ENCODE data around the gene CARS2.

CARS2 gene

GRCh38 chr13:110651271-110651670, 54.6 kb downstream of the CARS2 start:
- no peak for DNase-seq

GRCh38 chr13:110650436-110650835, 55.5 kb downstream of the CARS2 start:
- DNase-seq = no peak

- DNase-seq = no peak
These were observed 56.4 kb downstream of the CARS2 start for GRCh38 chr13:110649551-110649950.

GRCh38 chr13:110648848-110649421, 57.0 kb downstream of the CARS2 start:
- DNase-seq = no peak

- no peak for DNase-seq
These were observed 57.6 kb downstream of the CARS2 start for GRCh38 chr13:110648146-110648819.

GRCh38 chr13:110647365-110647737, 58.6 kb downstream of the CARS2 start:
- no peak for DNase-seq

GRCh38 chr13:110646442-110647364, 59.2 kb downstream of the CARS2 start:
- no peak for DNase-seq

GRCh38 chr13:110645750-110646149, 60.2 kb downstream of the CARS2 start:
- DNase-seq = no peak

GRCh38 chr13:110644892-110645521, 60.9 kb downstream of the CARS2 start:
- DNase-seq = peak; percentile 64 to 86

GRCh38 chr13:110643768-110644421, 62.0 kb downstream of the CARS2 start:
- DNase-seq = no peak

GRCh38 chr13:110643324-110643723, 62.6 kb downstream of the CARS2 start:
- DNase-seq = no peak

- DNase-seq = no peak
These were observed 63.5 kb downstream of the CARS2 start for GRCh38 chr13:110642291-110642981.

GRCh38 chr13:110641055-110642015, 64.6 kb downstream of the CARS2 start:
- DNase-seq = no peak

GRCh38 chr13:110640591-110641029, 65.3 kb downstream of the CARS2 start:
- DNase-seq = no peak

- no peak for DNase-seq
These were observed 66.0 kb downstream of the CARS2 start for GRCh38 chr13:110639935-110640334.

GRCh38 chr13:110638814-110639806, 66.8 kb downstream of the CARS2 start:
- no peak for DNase-seq

- no peak for DNase-seq
These were observed 67.7 kb downstream of the CARS2 start for GRCh38 chr13:110638257-110638656.

- no peak for DNase-seq
These were observed 68.2 kb downstream of the CARS2 start for GRCh38 chr13:110637747-110638146.

GRCh38 chr13:110637275-110637674, 68.6 kb downstream of the CARS2 start:
- DNase-seq = no peak

Measured in cerebellar nuclear complex (tissue), 1 donor.